ENCODE data around the gene VDR.

DNA sequence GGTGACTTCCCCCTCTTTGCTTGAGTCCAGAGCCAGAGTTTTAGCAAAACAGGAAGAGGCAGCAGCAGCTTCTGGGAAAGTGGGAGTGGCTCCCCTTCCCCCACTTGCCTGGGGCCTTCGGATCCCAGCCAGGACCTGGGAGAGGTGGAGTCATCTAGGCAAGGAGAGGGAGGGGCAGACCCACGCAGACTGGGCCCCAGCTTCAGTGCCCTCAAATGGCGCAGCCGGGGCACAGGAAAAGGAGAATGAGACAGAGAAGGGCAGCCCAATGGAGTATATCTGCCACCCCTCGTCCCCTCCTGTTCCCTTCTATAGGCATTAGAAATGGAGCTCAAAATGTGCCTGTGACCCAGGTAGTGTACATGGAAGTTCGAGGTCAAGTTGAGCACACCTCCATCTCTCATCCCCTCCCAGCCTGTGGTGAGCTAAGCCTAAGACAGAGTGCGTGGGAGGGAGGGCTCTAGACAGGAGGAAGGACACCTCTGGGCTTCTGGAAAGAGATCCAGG is 75.8 kb downstream of the VDR start:
- TF ChIP-seq POLR2AphosphoS5 (IDR thresholded peaks at IDR 0.05) (peak in 1 of 3 donors; percentile 35), CTCF (IDR thresholded peaks at IDR 0.05) (no peak), EP300 (IDR thresholded peaks at IDR 0.05) (no peak), POLR2A (IDR thresholded peaks at IDR 0.05) (no peak)

Measured in suprapubic skin (tissue), 4 donors.